GM19099 (cell line): Measurements from ENCODE around the gene AADAT.

Experiments
- POLR2A ChIP-seq: IDR thresholded peaks from 3 replicates; pipeline ENCODE4 v1.6.1; 2011; ENCODE audit warnings: low read depth; ENCODE audit not compliant: insufficient read length; ENCODE audit errors: extremely low read depth

Gene AADAT

GRCh38 chr4:170022211-170022610 lies 67.5 kb downstream of the AADAT start:
- TF ChIP-seq POLR2A = no peak

- no peak for TF ChIP-seq POLR2A
These were observed 72.5 kb downstream of the AADAT start for GRCh38 chr4:170017252-170017651.

DNA sequence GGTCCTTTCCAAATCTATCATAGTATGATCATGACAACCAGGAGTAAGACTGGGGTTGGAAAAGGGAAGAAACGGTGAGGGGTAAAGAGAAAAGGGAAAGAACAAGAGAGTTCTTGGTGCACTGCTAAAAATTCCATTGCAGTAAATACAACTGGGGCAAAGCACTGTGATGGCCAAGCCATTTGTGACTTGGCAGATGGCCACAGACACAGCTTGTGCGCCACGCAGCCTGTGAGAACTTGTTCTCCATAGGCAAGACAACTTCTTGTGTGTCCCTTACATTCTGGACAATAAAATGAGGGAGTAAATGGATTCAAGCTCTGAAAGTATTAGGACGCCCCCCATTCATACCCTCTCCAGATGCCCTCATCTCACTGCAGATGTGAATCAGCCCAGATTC lies 74.5 kb downstream of the AADAT start:
- no peak for TF ChIP-seq POLR2A

DNA sequence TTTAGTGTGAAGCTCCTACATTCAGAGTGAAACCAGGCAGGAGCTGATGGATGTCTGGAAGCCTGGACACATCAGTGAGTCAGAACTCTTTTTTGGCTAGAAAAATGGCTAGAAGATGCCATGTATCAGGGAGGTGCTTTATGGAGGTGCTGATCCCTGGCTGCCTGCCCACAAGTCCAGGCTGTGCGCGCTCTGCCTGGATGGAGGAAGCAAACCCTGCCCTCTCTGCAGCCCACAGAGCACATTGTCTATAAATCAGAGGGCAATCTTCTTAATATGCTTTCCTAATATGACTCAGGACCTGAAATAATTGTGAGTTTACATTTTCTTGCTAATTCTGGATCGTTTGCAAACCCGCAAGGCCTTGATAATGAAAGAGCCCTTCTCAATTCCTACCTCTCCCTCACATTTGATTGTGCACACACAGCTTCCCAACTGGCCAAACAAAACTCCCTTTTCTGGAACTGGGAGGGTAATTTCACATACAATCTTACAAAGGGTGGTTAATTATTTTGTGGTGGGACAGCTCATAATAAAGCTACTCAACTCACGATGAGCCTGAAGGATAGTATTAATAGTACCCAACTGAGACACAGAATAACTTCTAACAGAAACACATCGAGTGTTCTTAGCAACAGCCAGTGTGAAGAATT lies 75.3 kb downstream of the AADAT start:
- TF ChIP-seq POLR2A = no peak

DNA sequence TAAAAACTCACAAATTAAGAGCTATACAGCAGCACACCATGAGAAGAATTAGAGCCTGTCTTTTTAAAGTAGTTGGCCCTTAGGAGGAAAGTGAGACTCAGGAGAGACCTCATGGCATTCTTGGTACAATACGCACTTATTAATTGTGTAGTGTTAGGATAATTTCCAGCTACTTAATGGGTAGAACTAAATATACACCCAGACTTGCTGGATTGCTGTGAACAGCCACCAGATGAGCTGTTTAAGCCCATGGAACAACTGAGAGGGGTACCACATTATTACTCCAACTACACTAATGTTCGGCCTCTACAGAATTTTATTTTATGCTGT lies 77.2 kb downstream of the AADAT start:
- TF ChIP-seq POLR2A = no peak

DNA sequence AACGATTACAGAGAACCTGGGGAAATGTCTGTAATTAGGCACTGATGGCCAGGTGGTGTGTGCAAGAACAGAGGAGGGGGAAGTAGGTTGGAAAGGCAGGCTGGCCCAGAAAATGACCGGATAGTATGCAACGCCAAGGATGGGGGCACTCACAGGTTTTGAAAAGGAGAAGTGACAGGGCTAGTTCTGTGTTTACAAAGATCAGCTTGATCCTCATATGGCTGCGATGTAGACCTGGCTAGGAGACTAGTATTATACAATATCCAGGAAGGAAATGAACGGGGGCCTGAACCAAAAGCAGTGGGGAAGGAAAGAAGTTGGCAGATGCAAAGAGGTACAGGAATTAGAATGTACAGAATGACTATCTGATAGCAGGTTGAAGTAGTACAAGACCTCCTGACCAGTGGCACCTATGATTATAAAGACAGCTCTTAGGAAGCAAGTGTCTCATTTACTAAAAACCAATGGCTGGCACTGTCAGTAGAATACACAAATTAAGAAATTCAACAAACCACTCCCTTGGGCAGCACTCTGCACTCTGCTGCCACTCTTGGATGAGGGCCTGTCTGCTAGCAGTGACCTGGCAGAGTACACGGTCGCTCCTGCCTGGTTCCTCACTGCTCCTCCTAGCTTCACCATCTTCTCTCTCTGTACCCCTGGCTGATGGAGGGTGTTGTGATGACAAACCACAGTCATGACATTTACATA lies 77.7 kb downstream of the AADAT start:
- no peak for TF ChIP-seq POLR2A
